ENCODE data around the gene SPECC1. TPM values are rescaled to one million over a fixed set of nuclear protein-coding genes. Genes with fewer than 3 reads are reported as not detected.
"Not testable (repeated sequence)": the region's sequence is repeated elsewhere in the genome, so short reads cannot be mapped to it uniquely, and the experiment has no call there.

The SPECC1 gene
- total RNA-seq, 1 experiment from 2014 or later: 46.4 TPM

DNA sequence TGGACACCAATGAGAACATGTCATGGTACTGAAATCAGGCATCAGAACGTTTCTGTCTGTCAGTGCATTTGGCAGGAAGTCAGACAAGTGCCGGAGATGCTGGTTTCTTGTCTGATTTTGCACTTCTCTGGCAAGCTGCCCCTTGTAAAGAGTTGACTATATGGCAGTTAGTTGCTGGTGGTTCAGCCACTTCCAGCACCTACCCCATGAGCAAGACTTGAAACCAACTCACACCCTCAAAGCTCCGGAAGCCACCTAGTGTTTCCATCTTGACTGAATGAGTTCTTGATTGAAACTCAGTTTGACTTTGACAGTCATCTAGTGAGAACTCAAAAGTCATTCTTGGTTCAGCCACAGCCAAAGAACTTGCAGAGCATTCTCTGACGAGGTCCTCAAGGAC is 225.1 kb downstream of the SPECC1 start:
- H3K27me3 ChIP-seq (ENCODE audit: low read length): no peaks in the 10 kb centered on the region
- H3K4me2 ChIP-seq (ENCODE audit: low read length): no peak overlapping the region
- no peaks in the 10 kb centered on the region for H3K9me3 ChIP-seq (ENCODE audit: low read length)
- no peak for DNase-seq
- H3K4me3 ChIP-seq (ENCODE audit: low read length): no peak overlapping the region
- H3K9ac ChIP-seq (ENCODE audit: low read length): no peak overlapping the region
- no peak overlapping the region for H2AFZ ChIP-seq (ENCODE audit: low read length)
- no peak overlapping the region for H3K27ac ChIP-seq (ENCODE audit: low read length)
- intact Hi-C loops (cut with micrococcal nuclease): no loop called here
- ChIA-PET CTCF (no interaction called here), POLR2A (ENCODE audit: unreplicated experiment) (no interaction called here)
- no peaks in the 10 kb centered on the region for H3F3A ChIP-seq (ENCODE audit: low read length, unreplicated experiment)
- no peaks in the 10 kb centered on the region for H3K79me2 ChIP-seq (ENCODE audit: low read length)
- no TSS peak for BruUV-seq (replicated peaks)
- no peaks in the 10 kb centered on the region for H4K20me1 ChIP-seq (ENCODE audit: low read length)
- ATAC-seq: no peak
- TF ChIP-seq EZH2 (IDR thresholded peaks at IDR 0.05; ENCODE audit: low read length, unreplicated experiment): no peak
- H3K9me2 ChIP-seq (replicated peaks; ENCODE audit: low read length): no peaks in the 10 kb centered on the region
- H3K4me1 ChIP-seq (ENCODE audit: insufficient read depth, low read length): no peaks in the 10 kb centered on the region
- H3K36me3 ChIP-seq (ENCODE audit: low read depth, low read length): peaks cover 10% of the 10 kb centered on the region; the same call in 1 of the 2 replicates

DNA sequence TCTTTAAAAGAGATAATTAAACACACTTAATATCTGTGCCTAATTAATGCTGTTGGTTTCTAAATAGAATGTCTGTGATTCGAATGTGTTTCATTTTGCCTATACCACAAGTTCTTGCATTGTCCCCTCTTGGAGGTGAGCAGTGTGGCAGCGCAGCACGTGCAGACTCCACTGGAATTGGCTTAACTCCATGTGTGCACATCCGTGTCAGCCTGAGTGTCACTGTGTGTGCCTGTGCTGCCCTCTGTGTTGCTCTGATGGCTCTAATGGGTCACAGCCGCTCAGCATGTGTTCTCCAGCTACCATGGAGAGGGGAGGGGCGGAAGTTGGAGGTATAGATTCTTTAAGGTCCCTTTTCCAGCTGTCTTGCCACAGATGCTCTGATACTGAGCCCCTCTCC is 226.6 kb downstream of the SPECC1 start:
- H3K36me3 ChIP-seq (ENCODE audit: low read depth, low read length): peaks cover 10% of the 10 kb centered on the region; the same call in 1 of the 2 replicates
- TF ChIP-seq EZH2phosphoT487 (IDR thresholded peaks at IDR 0.05; ENCODE audit: borderline replicate concordance, low read length): no peak
- TF ChIP-seq EZH2 (IDR thresholded peaks at IDR 0.05; ENCODE audit: low read length, unreplicated experiment): no peak
- TF ChIP-seq, protein P1, sequence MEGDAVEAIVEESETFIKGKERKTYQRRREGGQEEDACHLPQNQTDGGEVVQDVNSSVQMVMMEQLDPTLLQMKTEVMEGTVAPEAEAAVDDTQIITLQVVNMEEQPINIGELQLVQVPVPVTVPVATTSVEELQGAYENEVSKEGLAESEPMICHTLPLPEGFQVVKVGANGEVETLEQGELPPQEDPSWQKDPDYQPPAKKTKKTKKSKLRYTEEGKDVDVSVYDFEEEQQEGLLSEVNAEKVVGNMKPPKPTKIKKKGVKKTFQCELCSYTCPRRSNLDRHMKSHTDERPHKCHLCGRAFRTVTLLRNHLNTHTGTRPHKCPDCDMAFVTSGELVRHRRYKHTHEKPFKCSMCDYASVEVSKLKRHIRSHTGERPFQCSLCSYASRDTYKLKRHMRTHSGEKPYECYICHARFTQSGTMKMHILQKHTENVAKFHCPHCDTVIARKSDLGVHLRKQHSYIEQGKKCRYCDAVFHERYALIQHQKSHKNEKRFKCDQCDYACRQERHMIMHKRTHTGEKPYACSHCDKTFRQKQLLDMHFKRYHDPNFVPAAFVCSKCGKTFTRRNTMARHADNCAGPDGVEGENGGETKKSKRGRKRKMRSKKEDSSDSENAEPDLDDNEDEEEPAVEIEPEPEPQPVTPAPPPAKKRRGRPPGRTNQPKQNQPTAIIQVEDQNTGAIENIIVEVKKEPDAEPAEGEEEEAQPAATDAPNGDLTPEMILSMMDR (conservative IDR thresholded peaks at IDR 0.05; ENCODE audit: low read depth, low read length): no peak
- no peak for ATAC-seq
- ChIA-PET CTCF (no interaction called here), POLR2A (ENCODE audit: unreplicated experiment) (no interaction called here)
- no peak overlapping the region for H3K27ac ChIP-seq (ENCODE audit: low read length)
- DNase-seq: no peak
- H3K9me3 ChIP-seq (ENCODE audit: low read length): no peaks in the 10 kb centered on the region
- intact Hi-C loops (cut with micrococcal nuclease): no loop called here
- H3K9ac ChIP-seq (ENCODE audit: low read length): no peak overlapping the region
- H3K4me2 ChIP-seq (ENCODE audit: low read length): no peak overlapping the region
- no TSS peak for BruUV-seq (replicated peaks)
- H4K20me1 ChIP-seq (ENCODE audit: low read length): no peaks in the 10 kb centered on the region
- H3K9me2 ChIP-seq (replicated peaks; ENCODE audit: low read length): no peaks in the 10 kb centered on the region
- no peak overlapping the region for H3K4me3 ChIP-seq (ENCODE audit: low read length)
- no peaks in the 10 kb centered on the region for H3K4me1 ChIP-seq (ENCODE audit: insufficient read depth, low read length)
- H2AFZ ChIP-seq (ENCODE audit: low read length): no peak overlapping the region
- no peaks in the 10 kb centered on the region for H3F3A ChIP-seq (ENCODE audit: low read length, unreplicated experiment)
- H3K27me3 ChIP-seq (ENCODE audit: low read length): no peaks in the 10 kb centered on the region
- no peaks in the 10 kb centered on the region for H3K79me2 ChIP-seq (ENCODE audit: low read length)

DNA sequence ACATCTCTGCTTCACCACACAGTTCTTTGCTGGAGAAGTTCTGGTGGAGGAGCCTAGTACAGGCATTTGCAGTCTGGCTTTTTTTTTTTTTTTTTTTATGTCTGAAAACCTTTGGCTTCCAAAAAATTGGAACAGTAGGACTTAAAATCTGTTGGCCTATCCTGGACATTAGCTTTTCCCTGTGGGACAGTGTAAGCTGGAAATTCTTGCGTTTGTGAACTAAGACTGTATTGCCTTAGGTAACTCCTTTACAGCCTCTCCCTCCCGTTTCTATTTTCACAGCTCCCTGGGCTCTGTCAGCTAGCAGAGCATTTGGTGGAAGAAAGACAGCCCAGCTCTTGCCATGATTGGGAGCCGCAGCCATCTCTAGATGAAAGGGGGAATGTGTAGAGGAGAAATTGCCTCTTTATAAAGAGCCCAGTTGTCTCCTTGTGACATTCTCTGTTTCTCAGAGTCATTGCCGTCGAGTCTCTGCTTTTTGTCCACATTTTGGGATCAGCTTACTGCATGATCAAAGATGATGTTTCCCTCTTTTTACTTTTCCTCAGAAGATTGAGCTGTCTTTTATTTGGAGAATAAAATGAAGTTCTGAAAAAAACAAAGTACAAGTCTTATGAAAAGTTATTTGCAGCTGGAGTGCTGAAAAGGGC is 227.5 kb downstream of the SPECC1 start:
- no peak overlapping the region for H3K4me2 ChIP-seq (ENCODE audit: low read length)
- ATAC-seq: no peak
- peaks cover 10% of the 10 kb centered on the region; the same call in 1 of the 2 replicates for H3K36me3 ChIP-seq (ENCODE audit: low read depth, low read length)
- H3K79me2 ChIP-seq (ENCODE audit: low read length): no peaks in the 10 kb centered on the region
- intact Hi-C loops (cut with micrococcal nuclease): no loop called here
- H3K4me1 ChIP-seq (ENCODE audit: insufficient read depth, low read length): no peaks in the 10 kb centered on the region
- ChIA-PET POLR2A (ENCODE audit: unreplicated experiment) (no interaction called here), CTCF (interaction anchor here (0.6 kb wide), 1 partner anchor 234 kb away, joined by 4 read pairs; no protein-coding TSS in a partner anchor)
- no peak overlapping the region for H2AFZ ChIP-seq (ENCODE audit: low read length)
- H3K9me3 ChIP-seq (ENCODE audit: low read length): no peaks in the 10 kb centered on the region
- H3K27me3 ChIP-seq (ENCODE audit: low read length): no peaks in the 10 kb centered on the region
- H3K4me3 ChIP-seq (ENCODE audit: low read length): no peak overlapping the region
- no peak for DNase-seq
- TF ChIP-seq EZH2phosphoT487 (IDR thresholded peaks at IDR 0.05; ENCODE audit: borderline replicate concordance, low read length): no peak
- TF ChIP-seq, protein P1 (conservative IDR thresholded peaks at IDR 0.05; ENCODE audit: low read depth, low read length): no peak
- no peak for TF ChIP-seq EZH2 (IDR thresholded peaks at IDR 0.05; ENCODE audit: low read length, unreplicated experiment)
- H3K27ac ChIP-seq (ENCODE audit: low read length): no peak overlapping the region
- BruUV-seq (replicated peaks): no TSS peak
- H3F3A ChIP-seq (ENCODE audit: low read length, unreplicated experiment): no peaks in the 10 kb centered on the region
- no peaks in the 10 kb centered on the region for H4K20me1 ChIP-seq (ENCODE audit: low read length)
- H3K9ac ChIP-seq (ENCODE audit: low read length): no peak overlapping the region
- H3K9me2 ChIP-seq (replicated peaks; ENCODE audit: low read length): no peaks in the 10 kb centered on the region

DNA sequence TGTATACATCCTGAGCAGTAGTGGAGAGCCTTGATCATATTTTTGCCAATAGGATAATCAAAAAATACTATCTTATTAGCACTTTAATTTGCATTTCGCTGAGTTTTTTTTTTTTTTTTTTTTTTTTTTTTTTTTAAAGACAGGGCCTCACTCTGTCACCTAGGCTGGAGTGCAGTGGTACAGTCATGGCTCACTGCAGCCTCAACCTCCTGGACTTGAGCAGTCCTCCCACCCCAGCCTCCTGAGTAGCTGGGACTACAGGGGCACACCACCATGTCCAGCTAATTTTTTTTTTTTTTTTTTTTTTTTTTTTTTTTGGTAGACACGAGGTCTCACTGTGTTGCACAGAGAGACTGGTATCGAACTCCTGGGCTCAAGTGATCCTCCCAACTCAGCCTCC is 230.6 kb downstream of the SPECC1 start:
- H3K9ac ChIP-seq (ENCODE audit: low read length); H2AFZ ChIP-seq (ENCODE audit: low read length); H3K4me1 ChIP-seq (ENCODE audit: insufficient read depth, low read length); H3F3A ChIP-seq (ENCODE audit: low read length, unreplicated experiment); POLR2A ChIA-PET (ENCODE audit: unreplicated experiment); H4K20me1 ChIP-seq (ENCODE audit: low read length); ATAC-seq; H3K27ac ChIP-seq (ENCODE audit: low read length); DNase-seq; H3K27me3 ChIP-seq (ENCODE audit: low read length); intact Hi-C loops (cut with micrococcal nuclease); CTCF ChIA-PET; H3K9me3 ChIP-seq (ENCODE audit: low read length); H3K79me2 ChIP-seq (ENCODE audit: low read length); H3K4me2 ChIP-seq (ENCODE audit: low read length); H3K4me3 ChIP-seq (ENCODE audit: low read length); H3K36me3 ChIP-seq (ENCODE audit: low read depth, low read length); H3K9me2 ChIP-seq (replicated peaks; ENCODE audit: low read length); BruUV-seq (replicated peaks): not testable (repeated sequence)

Data from PC-3 (cell line).